Measurements from ENCODE around the gene SNX2. TPM values are rescaled to one million over a fixed set of nuclear protein-coding genes. Genes with fewer than 3 reads are reported as not detected.

SNX2 gene
- total RNA-seq, 1 experiment from 2014 or later, result 97.0 TPM

DNA sequence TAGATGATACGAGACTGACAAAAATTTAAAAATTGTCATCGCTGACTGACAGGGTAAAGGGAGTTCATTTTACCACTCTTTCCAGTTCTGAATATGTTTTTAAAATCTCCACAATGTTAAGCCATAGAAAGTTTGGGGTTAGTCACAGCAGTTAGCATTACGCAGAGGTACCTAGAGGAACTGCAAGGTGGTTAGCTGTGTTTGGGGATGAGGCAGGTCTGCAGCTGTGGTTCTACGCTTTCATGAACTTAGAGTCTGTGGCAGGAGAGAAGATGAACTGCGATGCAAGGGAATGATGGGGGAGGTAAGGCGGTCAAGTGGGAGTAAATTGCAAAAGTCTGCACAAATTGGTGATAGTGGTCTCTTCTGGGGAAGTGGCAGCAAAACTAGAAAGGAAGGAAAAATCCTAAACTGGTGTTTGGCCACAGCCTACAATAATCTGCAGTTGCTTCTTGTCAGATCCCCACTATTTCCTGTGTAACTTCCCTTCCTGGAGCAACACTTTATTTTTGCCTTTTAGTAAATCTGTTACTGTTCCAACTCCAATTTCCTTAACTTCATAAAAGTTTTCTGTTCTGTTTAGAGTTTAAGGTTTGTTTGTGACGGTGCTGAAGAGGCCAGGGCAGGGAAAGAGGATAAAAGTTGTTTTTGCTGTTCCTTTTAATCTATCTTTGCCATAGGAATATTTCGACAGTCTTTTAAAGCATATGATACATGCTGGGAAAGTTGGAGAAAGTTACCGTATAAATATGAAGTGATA lies 38.6 kb upstream of the SNX2 start:
- Mint-ChIP-seq H3K27me3 (ENCODE audit: unreplicated experiment) (no peaks in the 10 kb centered on the region), H3K4me3 (ENCODE audit: low read depth, unreplicated experiment) (no peak overlapping the region), H3K9me3 (ENCODE audit: low read depth, unreplicated experiment) (peaks cover 3% of the 10 kb centered on the region), H3K36me3 (ENCODE audit: insufficient read depth, unreplicated experiment) (no peaks in the 10 kb centered on the region), H3K27ac (ENCODE audit: unreplicated experiment) (no peak overlapping the region), H3K4me1 (ENCODE audit: low read depth, unreplicated experiment) (no peaks in the 10 kb centered on the region)
- no peak for TF ChIP-seq CTCF (IDR thresholded peaks at IDR 0.05; ENCODE audit: unreplicated experiment)
- CTCF ChIA-PET, result no interaction called here
- no TSS peak for BruUV-seq (replicated peaks)
- DNase-seq, result no peak
- intact Hi-C loops (cut with micrococcal nuclease; ENCODE audit: unreplicated experiment), result no loop called here

DNA sequence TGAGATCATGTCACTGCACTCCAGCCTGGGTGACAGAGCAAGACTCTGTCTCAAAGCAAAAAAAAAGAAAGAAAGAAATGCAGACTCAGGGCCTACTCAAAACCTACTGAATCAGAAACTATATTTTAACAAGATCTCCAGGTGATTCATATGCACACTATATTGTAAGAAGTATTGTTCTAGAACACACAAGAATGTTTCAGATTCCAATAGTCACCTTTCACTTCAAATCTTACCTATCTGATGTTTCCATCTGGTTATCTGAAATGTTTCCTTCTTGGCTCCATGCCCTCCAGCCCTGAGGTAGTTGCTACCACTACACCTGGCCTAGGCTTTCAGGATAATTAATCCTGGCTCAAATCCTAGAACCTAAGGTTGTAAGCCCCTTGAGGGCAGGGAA lies 36.8 kb upstream of the SNX2 start:
- intact Hi-C loops (cut with micrococcal nuclease; ENCODE audit: unreplicated experiment), result no loop called here
- Mint-ChIP-seq H3K4me1 (ENCODE audit: low read depth, unreplicated experiment) (peaks cover 8% of the 10 kb centered on the region), H3K27ac (ENCODE audit: unreplicated experiment) (no peak overlapping the region), H3K4me3 (ENCODE audit: low read depth, unreplicated experiment) (no peak overlapping the region), H3K36me3 (ENCODE audit: insufficient read depth, unreplicated experiment) (no peaks in the 10 kb centered on the region), H3K9me3 (ENCODE audit: low read depth, unreplicated experiment) (no peaks in the 10 kb centered on the region), H3K27me3 (ENCODE audit: unreplicated experiment) (no peaks in the 10 kb centered on the region)
- CTCF ChIA-PET, result no interaction called here
- DNase-seq, result peak; percentile 11
- no TSS peak for BruUV-seq (replicated peaks)
- TF ChIP-seq CTCF (IDR thresholded peaks at IDR 0.05; ENCODE audit: unreplicated experiment), result no peak

DNA sequence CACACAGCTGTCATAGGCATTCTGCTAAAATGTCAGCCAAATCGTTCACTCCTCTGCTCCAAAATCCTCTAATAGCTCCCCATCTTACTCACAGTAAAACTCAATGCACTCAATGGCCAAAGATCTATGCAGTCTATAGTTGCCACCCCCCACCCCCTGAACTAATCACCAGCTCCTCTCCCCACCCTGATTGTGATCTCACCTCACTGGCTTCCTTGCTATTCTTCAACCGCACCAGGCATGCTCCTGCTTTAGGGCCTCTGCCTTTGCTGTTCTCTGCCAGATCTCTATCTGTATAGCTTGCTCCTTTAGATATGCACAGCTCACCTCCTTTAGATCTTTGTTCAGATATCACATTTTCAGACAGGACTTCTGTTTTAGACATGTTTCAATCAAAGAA lies 33.2 kb upstream of the SNX2 start:
- H3K4me3 Mint-ChIP-seq (ENCODE audit: low read depth, unreplicated experiment), result no peak overlapping the region
- intact Hi-C loops (cut with micrococcal nuclease; ENCODE audit: unreplicated experiment), result no loop called here
- H3K4me1 Mint-ChIP-seq (ENCODE audit: low read depth, unreplicated experiment), result peaks cover 8% of the 10 kb centered on the region

GRCh38 chr5:122743261-122743660 lies 31.6 kb upstream of the SNX2 start:
- H3K4me1 Mint-ChIP-seq (ENCODE audit: low read depth, unreplicated experiment), result peaks cover 8% of the 10 kb centered on the region
- H3K27me3 Mint-ChIP-seq (ENCODE audit: unreplicated experiment), result no peaks in the 10 kb centered on the region
- no peak overlapping the region for H3K4me3 Mint-ChIP-seq (ENCODE audit: low read depth, unreplicated experiment)
- no peak for DNase-seq
- BruUV-seq (replicated peaks), result no TSS peak
- no peaks in the 10 kb centered on the region for H3K36me3 Mint-ChIP-seq (ENCODE audit: insufficient read depth, unreplicated experiment)
- no peak for TF ChIP-seq CTCF (IDR thresholded peaks at IDR 0.05; ENCODE audit: unreplicated experiment)
- no peak overlapping the region for H3K27ac Mint-ChIP-seq (ENCODE audit: unreplicated experiment)
- H3K9me3 Mint-ChIP-seq (ENCODE audit: low read depth, unreplicated experiment), result no peaks in the 10 kb centered on the region
- intact Hi-C loops (cut with micrococcal nuclease; ENCODE audit: unreplicated experiment), result no loop called here
- CTCF ChIA-PET, result no interaction called here

More for the DNA sequence above, 33.2 kb upstream of the SNX2 start:
- no peak for DNase-seq
- BruUV-seq (replicated peaks), result no TSS peak
- no peak for TF ChIP-seq CTCF (IDR thresholded peaks at IDR 0.05; ENCODE audit: unreplicated experiment)
- no peaks in the 10 kb centered on the region for H3K27me3 Mint-ChIP-seq (ENCODE audit: unreplicated experiment)
- H3K9me3 Mint-ChIP-seq (ENCODE audit: low read depth, unreplicated experiment), result no peaks in the 10 kb centered on the region
- no peaks in the 10 kb centered on the region for H3K36me3 Mint-ChIP-seq (ENCODE audit: insufficient read depth, unreplicated experiment)
- CTCF ChIA-PET, result interaction anchor here (0.6 kb wide), 1 partner anchor 83 kb away, joined by 5 read pairs; no protein-coding TSS in a partner anchor
- H3K27ac Mint-ChIP-seq (ENCODE audit: unreplicated experiment), result no peak overlapping the region
